HCT116 (cell line): ENCODE measurements around the gene UBXN11. TPM values are rescaled to one million over a fixed set of nuclear protein-coding genes. Genes with fewer than 3 reads are reported as not detected.

ENCODE experiments used
- ATAC-seq: fragments of 200-7000 bp; cut with Tn5 transposase; 2 replicates; pipeline ENCODE4 v1.9.1; 2020; ENCODE audit warnings: mild to moderate bottlenecking, moderate library complexity
- BruUV-seq: library from RNA; stranded (reverse); fragments of 400-500 nt; replicated peaks from 2 replicates; lab custom pipeline; 2021; lab: Mats Ljungman, UMichigan
- CTCF ChIA-PET: fragments of 300-600 bp; sonication (Branson Sonifier 250); formaldehyde crosslinking; loops from one replicate; lab custom pipeline; 2021; ENCODE audit warnings: antibody characterized with exemption; lab: Charles Lee
- POLR2A ChIA-PET: fragments of 300-600, 350-600 bp; sonication (Branson Sonifier 250); formaldehyde crosslinking; loops from one replicate; lab custom pipeline; 2021; ENCODE audit warnings: antibody characterized with exemption; lab: Charles Lee
- RAD21 ChIA-PET, 2 experiments: fragments of 300-600 bp; sonication (Branson Sonifier 250); formaldehyde crosslinking; loops; one replicate each; lab custom pipeline; 2023; ENCODE audit warnings: low total read pairs in 2 of 2; ENCODE audit not compliant: uncharacterized antibody in 2 of 2, unreplicated experiment in 2 of 2, low non-redundant PET in 1 of 2; lab: Charles Lee
- DNase-seq: peaks from one replicate; pipeline ENCODE4 v3.0.0-alpha.2; 2010; ENCODE audit warnings: low read depth, low spot score
- H2AFZ ChIP-seq: fragments of 200-600 bp; shearing (Covaris generic), sonication (generic); 2 replicates; pipeline ENCODE4 v1.6.1; 2017; ENCODE audit warnings: low read depth, mixed run types, mixed read lengths, antibody characterized with exemption, low read length; ENCODE audit not compliant: poor library complexity, severe bottlenecking
- H3K27ac ChIP-seq: 2 replicates; pipeline ENCODE4 v1.5.1; 2012; ENCODE audit warnings: low read depth, low read length
- H3K27me3 ChIP-seq: fragments of 200-600 bp; sonication (generic); 2 replicates; pipeline ENCODE4 v1.6.1; 2016; ENCODE audit warnings: mixed run types, low read length, mixed read lengths; ENCODE audit not compliant: insufficient read depth
- H3K36me3 ChIP-seq, 2 experiments: fragments of 200-500 bp in 1 of 2; fragments of 200-600 bp in 1 of 2; sonication (Bioruptor generic) in 1 of 2; sonication (generic) in 1 of 2; 2 replicates each; pipeline versions ENCODE4 v1.5.1 to v1.6.1; 2014 to 2016; ENCODE audit warnings: low read length in 2 of 2, inconsistent platforms in 1 of 2, mixed read lengths in 1 of 2, mixed run types in 1 of 2; ENCODE audit not compliant: insufficient read depth in 2 of 2, control insufficient read depth in 1 of 2
- H3K4me1 ChIP-seq, 2 experiments: fragments of 200-600 bp in 1 of 2; sonication (generic) in 1 of 2; 2 replicates each; pipeline versions ENCODE4 v1.5.1 to v1.6.1; 2012 to 2017; ENCODE audit warnings: low read length in 2 of 2, inconsistent platforms in 1 of 2, mild to moderate bottlenecking in 1 of 2, mixed read lengths in 1 of 2, mixed run types in 1 of 2, moderate library complexity in 1 of 2; ENCODE audit not compliant: insufficient read depth in 2 of 2, control insufficient read depth in 1 of 2
- H3K4me2 ChIP-seq: fragments of 200-600 bp; sonication (generic); 2 replicates; pipeline ENCODE4 v1.6.1; 2017; ENCODE audit warnings: mixed run types, low read length, mixed read lengths
- H3K4me3 ChIP-seq, 2 experiments: fragments of 200-600 bp in 1 of 2; sonication (generic) in 1 of 2; replicated peaks in 1 of 2; 2 replicates each; pipeline ENCODE4 v1.5.1; 2011 to 2016; ENCODE audit warnings: low read length in 2 of 2, control low read depth in 1 of 2, low read depth in 1 of 2, mild to moderate bottlenecking in 1 of 2, mixed read lengths in 1 of 2, mixed run types in 1 of 2
- H3K79me2 ChIP-seq: fragments of 200-600 bp; sonication (generic); 2 replicates; pipeline ENCODE4 v1.6.1; 2017; ENCODE audit warnings: mild to moderate bottlenecking, mixed run types, low read length, moderate library complexity, mixed read lengths; ENCODE audit not compliant: insufficient read depth
- H3K9ac ChIP-seq: fragments of 200-600 bp; sonication (generic); 2 replicates; pipeline ENCODE4 v1.6.1; 2016; ENCODE audit warnings: low read length, mixed read lengths
- H3K9me2 ChIP-seq: fragments of 200-600 bp; sonication (generic), shearing (Covaris generic); 2 replicates; pipeline ENCODE4 v1.6.1; 2017; ENCODE audit warnings: mixed run types, mild to moderate bottlenecking, moderate library complexity; ENCODE audit not compliant: insufficient read depth
- H3K9me3 ChIP-seq, 2 experiments: fragments of 200-500 bp in 1 of 2; fragments of 200-600 bp in 1 of 2; sonication (Bioruptor generic) in 1 of 2; sonication (generic) in 1 of 2; 2 replicates each; pipeline ENCODE4 v1.6.1; 2014 to 2017; ENCODE audit warnings: low read length in 2 of 2, mixed read lengths in 2 of 2, inconsistent platforms in 1 of 2, low read depth in 1 of 2, mild to moderate bottlenecking in 1 of 2, mixed run types in 1 of 2, moderate library complexity in 1 of 2; ENCODE audit not compliant: control insufficient read depth in 1 of 2, insufficient read depth in 1 of 2
- H4K20me1 ChIP-seq: fragments of 200-600 bp; sonication (generic), shearing (Covaris generic); 2 replicates; pipeline ENCODE4 v1.6.1; 2017; ENCODE audit warnings: mixed run types, mild to moderate bottlenecking, moderate library complexity; ENCODE audit not compliant: insufficient read depth
- CEBPB ChIP-seq: IDR thresholded peaks from 2 replicates; pipeline ENCODE4 v1.6.1; 2012; ENCODE audit warnings: low read depth
- EGR1 ChIP-seq: IDR thresholded peaks from 2 replicates; pipeline ENCODE4 v1.6.1; 2012; ENCODE audit warnings: low read depth
- ELF1 ChIP-seq: IDR thresholded peaks from 2 replicates; pipeline ENCODE4 v1.6.1; 2012; ENCODE audit warnings: low read depth, borderline replicate concordance
- EZH2phosphoT487 ChIP-seq: fragments of 200-600 bp; IDR thresholded peaks from 2 replicates; pipeline ENCODE4 v1.6.1; 2018; ENCODE audit warnings: antibody characterized with exemption, borderline replicate concordance
- JUND ChIP-seq: IDR thresholded peaks from 2 replicates; pipeline ENCODE4 v1.6.1; 2012
- SIN3A ChIP-seq: IDR thresholded peaks from 2 replicates; pipeline ENCODE4 v1.6.1; 2012; ENCODE audit warnings: low read depth
- TCF7L2 ChIP-seq: IDR thresholded peaks from 2 replicates; pipeline ENCODE4 v1.7.0; 2011; ENCODE audit warnings: borderline replicate concordance, inconsistent platforms; ENCODE audit not compliant: insufficient read depth, insufficient read length; ENCODE audit errors: extremely low read depth
- YY1 ChIP-seq: IDR thresholded peaks from 2 replicates; pipeline ENCODE4 v1.6.1; 2011; ENCODE audit warnings: low read length, low read depth, moderate library complexity, mild to moderate bottlenecking; ENCODE audit not compliant: insufficient replicate concordance; ENCODE audit errors: extremely low read depth
- ZFX ChIP-seq: fragments of 450-650 bp; IDR thresholded peaks from 2 replicates; pipeline ENCODE4 v1.6.1; 2017
- ZNF274 ChIP-seq: fragments of 200-500 bp; sonication (Bioruptor generic); IDR thresholded peaks from 2 replicates; pipeline ENCODE4 v1.6.1; 2014; ENCODE audit warnings: mild to moderate bottlenecking, low read depth, low read length, inconsistent platforms
- intact Hi-C: fragments of 100-400 bp; cut with micrococcal nuclease; formaldehyde crosslinking; loops from 2 replicates; pipeline ENCODE4 v1.10.0; 2022
- total RNA-seq: library from RNA; stranded (reverse); gene quantifications from one replicate; pipeline ENCODE4 v1.2.1, GENCODE V29; 2021; ENCODE audit not compliant: unreplicated experiment
- TF ChIP-seq, protein P1 (sequence below): IDR thresholded peaks from 2 replicates; pipeline ENCODE4 v1.6.1; 2012
- TF ChIP-seq, protein P2 (sequence below): IDR thresholded peaks from 2 replicates; pipeline ENCODE4 v1.6.1; 2011; ENCODE audit warnings: mild to moderate bottlenecking, low read length, moderate library complexity; ENCODE audit not compliant: insufficient replicate concordance; ENCODE audit errors: extremely low read depth
- TF ChIP-seq, protein P3 (sequence below), 3 experiments: fragments of 200-600 bp in 1 of 3; sonication (generic) in 1 of 3; IDR thresholded peaks in 2 of 3; conservative IDR thresholded peaks in 1 of 3; 2 replicates each; pipeline ENCODE4 v1.5.1; 2012 to 2017; ENCODE audit warnings: low read depth in 2 of 3, low read length in 2 of 3, antibody characterized with exemption in 1 of 3, borderline replicate concordance in 1 of 3, control low read depth in 1 of 3, mild to moderate bottlenecking in 1 of 3, mixed read lengths in 1 of 3, mixed run types in 1 of 3, moderate library complexity in 1 of 3; ENCODE audit not compliant: insufficient read depth in 1 of 3

The UBXN11 gene
- total RNA-seq, 1 experiment from 2014 or later, result 19.3 TPM

DNA sequence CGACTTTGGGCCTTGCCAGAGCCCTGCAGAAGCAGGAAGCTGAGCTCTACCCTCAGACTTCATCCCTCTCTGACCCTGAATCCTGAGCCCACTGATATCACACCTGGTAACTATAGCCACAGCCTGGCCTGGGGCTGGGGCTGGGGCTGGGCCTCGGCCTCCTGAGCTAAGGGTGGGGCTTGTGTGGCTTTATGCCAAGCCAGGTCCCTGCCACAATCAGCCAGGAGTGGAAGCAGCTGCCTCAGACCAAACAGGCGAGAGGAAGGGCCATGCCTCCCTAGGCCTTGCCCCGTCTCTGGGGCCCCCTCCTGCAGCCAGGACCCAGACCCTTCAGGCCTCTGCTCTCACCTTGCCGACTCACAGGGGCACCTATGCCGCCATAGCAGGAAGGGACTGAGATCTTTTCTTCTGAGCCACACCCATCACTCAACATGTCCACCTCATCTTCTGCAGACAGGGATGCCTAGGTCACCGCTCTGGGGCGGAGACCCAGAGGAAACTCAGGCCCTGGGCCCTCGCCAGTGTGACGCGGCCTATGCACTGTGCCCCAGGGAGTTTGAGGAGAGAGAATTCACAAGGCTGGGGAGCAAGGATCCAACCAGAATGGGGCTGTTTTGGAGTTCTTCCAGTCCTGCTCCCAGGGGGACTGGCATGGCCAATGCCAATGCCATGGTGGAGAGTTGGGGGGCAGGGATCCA is 5.7 kb downstream of the UBXN11 start:
- H3K79me2 ChIP-seq, result peaks cover 10% of the 10 kb centered on the region
- ChIA-PET CTCF (interaction anchor here (2.0 kb wide), 1 partner anchor 15 kb away, joined by 10 read pairs; no protein-coding TSS in a partner anchor), RAD21 (no interaction called here), POLR2A (no interaction called here)
- ATAC-seq (no peak), DNase-seq (no peak)
- H2AFZ ChIP-seq, result no peak overlapping the region
- H3K9me3 ChIP-seq, result no peaks in the 10 kb centered on the region
- H3K4me1 ChIP-seq, result peaks cover 5 to 31% of the 10 kb centered on the region in 2 experiments; a peak in 2 of 4 replicates
- no peaks in the 10 kb centered on the region for H3K9me2 ChIP-seq
- H4K20me1 ChIP-seq, result no peaks in the 10 kb centered on the region
- H3K36me3 ChIP-seq, result 0 out of 4 replicates have a peak, but pooled peaks cover 0 to 3% of the 10 kb centered on the region in 2 experiments
- H3K4me3 ChIP-seq, result no peak overlapping the region
- TF ChIP-seq, protein P1, sequence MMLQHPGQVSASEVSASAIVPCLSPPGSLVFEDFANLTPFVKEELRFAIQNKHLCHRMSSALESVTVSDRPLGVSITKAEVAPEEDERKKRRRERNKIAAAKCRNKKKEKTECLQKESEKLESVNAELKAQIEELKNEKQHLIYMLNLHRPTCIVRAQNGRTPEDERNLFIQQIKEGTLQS, result no peak
- TF ChIP-seq JUND (no peak), ZFX (no peak), YY1 (no peak), EZH2phosphoT487 (no peak), TCF7L2 (no peak), EGR1 (no peak), ELF1 (no peak), SIN3A (no peak), ZNF274 (no peak), CEBPB (no peak)
- TF ChIP-seq, protein P2, sequence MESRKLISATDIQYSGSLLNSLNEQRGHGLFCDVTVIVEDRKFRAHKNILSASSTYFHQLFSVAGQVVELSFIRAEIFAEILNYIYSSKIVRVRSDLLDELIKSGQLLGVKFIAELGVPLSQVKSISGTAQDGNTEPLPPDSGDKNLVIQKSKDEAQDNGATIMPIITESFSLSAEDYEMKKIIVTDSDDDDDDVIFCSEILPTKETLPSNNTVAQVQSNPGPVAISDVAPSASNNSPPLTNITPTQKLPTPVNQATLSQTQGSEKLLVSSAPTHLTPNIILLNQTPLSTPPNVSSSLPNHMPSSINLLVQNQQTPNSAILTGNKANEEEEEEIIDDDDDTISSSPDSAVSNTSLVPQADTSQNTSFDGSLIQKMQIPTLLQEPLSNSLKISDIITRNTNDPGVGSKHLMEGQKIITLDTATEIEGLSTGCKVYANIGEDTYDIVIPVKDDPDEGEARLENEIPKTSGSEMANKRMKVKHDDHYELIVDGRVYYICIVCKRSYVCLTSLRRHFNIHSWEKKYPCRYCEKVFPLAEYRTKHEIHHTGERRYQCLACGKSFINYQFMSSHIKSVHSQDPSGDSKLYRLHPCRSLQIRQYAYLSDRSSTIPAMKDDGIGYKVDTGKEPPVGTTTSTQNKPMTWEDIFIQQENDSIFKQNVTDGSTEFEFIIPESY, result no peak
- TF ChIP-seq, protein P3, sequence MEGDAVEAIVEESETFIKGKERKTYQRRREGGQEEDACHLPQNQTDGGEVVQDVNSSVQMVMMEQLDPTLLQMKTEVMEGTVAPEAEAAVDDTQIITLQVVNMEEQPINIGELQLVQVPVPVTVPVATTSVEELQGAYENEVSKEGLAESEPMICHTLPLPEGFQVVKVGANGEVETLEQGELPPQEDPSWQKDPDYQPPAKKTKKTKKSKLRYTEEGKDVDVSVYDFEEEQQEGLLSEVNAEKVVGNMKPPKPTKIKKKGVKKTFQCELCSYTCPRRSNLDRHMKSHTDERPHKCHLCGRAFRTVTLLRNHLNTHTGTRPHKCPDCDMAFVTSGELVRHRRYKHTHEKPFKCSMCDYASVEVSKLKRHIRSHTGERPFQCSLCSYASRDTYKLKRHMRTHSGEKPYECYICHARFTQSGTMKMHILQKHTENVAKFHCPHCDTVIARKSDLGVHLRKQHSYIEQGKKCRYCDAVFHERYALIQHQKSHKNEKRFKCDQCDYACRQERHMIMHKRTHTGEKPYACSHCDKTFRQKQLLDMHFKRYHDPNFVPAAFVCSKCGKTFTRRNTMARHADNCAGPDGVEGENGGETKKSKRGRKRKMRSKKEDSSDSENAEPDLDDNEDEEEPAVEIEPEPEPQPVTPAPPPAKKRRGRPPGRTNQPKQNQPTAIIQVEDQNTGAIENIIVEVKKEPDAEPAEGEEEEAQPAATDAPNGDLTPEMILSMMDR (IDR thresholded peaks at IDR 0.05 in 2 of 3, conservative IDR thresholded peaks at IDR 0.05 in 1 of 3; ENCODE audit: borderline replicate concordance in 1 of 3, insufficient read depth in 1 of 3, low read depth in 2 of 3, low read length in 2 of 3), result no peak
- no peak overlapping the region for H3K4me2 ChIP-seq
- no peaks in the 10 kb centered on the region for H3K27me3 ChIP-seq
- intact Hi-C loops, result no loop called here
- no peak overlapping the region for H3K27ac ChIP-seq
- H3K9ac ChIP-seq, result no peak overlapping the region
- no TSS peak for BruUV-seq
